WTC11 (cell line): ENCODE measurements around the gene C19orf85. TPM values are rescaled to one million over a fixed set of nuclear protein-coding genes. Genes with fewer than 3 reads are reported as not detected.

Experiments
- ATAC-seq: fragments of 200-7000 bp; cut with Tn5 transposase; 2 replicates; pipeline ENCODE4 v1.10.0; 2021; ENCODE audit warnings: mild to moderate bottlenecking, moderate library complexity
- CTCF ChIA-PET: fragments of 300-600 bp; sonication (Branson Sonifier 250); formaldehyde crosslinking; loops from one replicate; lab custom pipeline; 2021; ENCODE audit warnings: antibody characterized with exemption; lab: Charles Lee
- POLR2A ChIA-PET: fragments of 350-600 bp; sonication (Branson Sonifier 250); formaldehyde crosslinking; loops from one replicate; lab custom pipeline; 2021; ENCODE audit warnings: antibody characterized with exemption; lab: Charles Lee
- DNase-seq: peaks from one replicate; pipeline ENCODE4 v3.0.0; 2021; ENCODE audit warnings: low spot score
- H3K27ac Mint-ChIP-seq: 2 replicates; pipeline ENCODE4 v1.8.0; 2021; ENCODE audit warnings: mixed read lengths
- H3K27me3 Mint-ChIP-seq: 2 replicates; pipeline ENCODE4 v1.8.0; 2021; ENCODE audit warnings: low read depth, mild to moderate bottlenecking, moderate library complexity, mixed read lengths
- H3K36me3 Mint-ChIP-seq: 2 replicates; pipeline ENCODE4 v1.8.0; 2021; ENCODE audit warnings: mixed read lengths
- H3K4me1 Mint-ChIP-seq: 2 replicates; pipeline ENCODE4 v1.8.0; 2022; ENCODE audit warnings: mixed read lengths
- H3K4me3 Mint-ChIP-seq: 2 replicates; pipeline ENCODE4 v1.8.0; 2021; ENCODE audit warnings: mild to moderate bottlenecking, moderate library complexity, mixed read lengths
- H3K9me3 Mint-ChIP-seq: 2 replicates; pipeline ENCODE4 v1.8.0; 2021; ENCODE audit warnings: mixed read lengths
- AR ChIP-seq: fragments of 250-450 bp; sonication (Bioruptor Pico); IDR thresholded peaks from 2 replicates; pipeline ENCODE4 v1.9.0; 2021; ENCODE audit warnings: mild to moderate bottlenecking
- CTCF ChIP-seq: fragments of 200-600 bp; IDR thresholded peaks from 2 replicates; pipeline ENCODE4 v1.8.0; 2022; ENCODE audit warnings: antibody characterized with exemption
- E2F5 ChIP-seq: sonication (generic); formaldehyde crosslinking; IDR thresholded peaks from 2 replicates; pipeline ENCODE4 v1.8.1; 2022; ENCODE audit warnings: mild to moderate bottlenecking, moderate library complexity, missing genetic modification reagents
- FOXJ3 ChIP-seq: sonication (generic); formaldehyde crosslinking; IDR thresholded peaks from 2 replicates; pipeline ENCODE4 v1.9.0; 2021; ENCODE audit warnings: missing genetic modification reagents, mild to moderate bottlenecking, borderline replicate concordance
- GABPB1 ChIP-seq: sonication (generic); formaldehyde crosslinking; IDR thresholded peaks from 2 replicates; pipeline ENCODE4 v1.8.1; 2023; ENCODE audit warnings: mild to moderate bottlenecking, missing genetic modification reagents
- HMGXB4 ChIP-seq: sonication (generic); formaldehyde crosslinking; IDR thresholded peaks from 2 replicates; pipeline ENCODE4 v1.8.1; 2023; ENCODE audit warnings: mild to moderate bottlenecking, moderate library complexity, missing genetic modification reagents
- KAT7 ChIP-seq: sonication (generic); formaldehyde crosslinking; IDR thresholded peaks from 2 replicates; pipeline ENCODE4 v1.8.1; 2023; ENCODE audit warnings: missing genetic modification reagents, mild to moderate bottlenecking, borderline replicate concordance
- MYBL2 ChIP-seq: sonication (generic); formaldehyde crosslinking; IDR thresholded peaks from 2 replicates; pipeline ENCODE4 v1.8.1; 2023; ENCODE audit warnings: mild to moderate bottlenecking, moderate library complexity, missing genetic modification reagents
- NFYB ChIP-seq: sonication (generic); formaldehyde crosslinking; conservative IDR thresholded peaks from 2 replicates; pipeline ENCODE4 v1.8.0; 2022; ENCODE audit warnings: low read depth, missing genetic modification reagents
- OVOL2 ChIP-seq: fragments of 250-450 bp; sonication (Bioruptor Pico); IDR thresholded peaks from 2 replicates; pipeline ENCODE4 v1.9.0; 2021; ENCODE audit warnings: mild to moderate bottlenecking, borderline replicate concordance
- RELA ChIP-seq: sonication (generic); formaldehyde crosslinking; IDR thresholded peaks from 2 replicates; pipeline ENCODE4 v1.8.1; 2022; ENCODE audit warnings: missing genetic modification reagents, mild to moderate bottlenecking, borderline replicate concordance
- SMAD3 ChIP-seq: sonication (generic); formaldehyde crosslinking; IDR thresholded peaks from 2 replicates; pipeline ENCODE4 v1.8.0; 2022; ENCODE audit warnings: missing genetic modification reagents, mild to moderate bottlenecking, borderline replicate concordance
- SMAD4 ChIP-seq: sonication (generic); formaldehyde crosslinking; IDR thresholded peaks from 2 replicates; pipeline ENCODE4 v1.8.0; 2022; ENCODE audit warnings: mild to moderate bottlenecking, missing genetic modification reagents
- SP1 ChIP-seq: sonication (generic); formaldehyde crosslinking; conservative IDR thresholded peaks from 2 replicates; pipeline ENCODE4 v1.8.1; 2022; ENCODE audit warnings: missing genetic modification reagents
- ZNF425 ChIP-seq: fragments of 250-450 bp; sonication (Bioruptor Pico); conservative IDR thresholded peaks from 2 replicates; pipeline ENCODE4 v1.9.0; 2021; ENCODE audit warnings: mild to moderate bottlenecking
- ZNF512 ChIP-seq: sonication (generic); formaldehyde crosslinking; IDR thresholded peaks from 2 replicates; pipeline ENCODE4 v1.8.1; 2022; ENCODE audit warnings: missing genetic modification reagents, borderline replicate concordance
- total RNA-seq: library from RNA; stranded (reverse); gene quantifications from 3 replicates; pipeline ENCODE4 v1.2.3, GENCODE V29; 2021

Gene C19orf85
- total RNA-seq, 1 experiment from 2014 or later: 2.2 TPM

- DNase-seq (peak; percentile 83), ATAC-seq (0 out of 2 replicates have a peak, but pooled peaks have one; percentile 14)
- peaks cover 32% of the 10 kb centered on the region for H3K27me3 Mint-ChIP-seq
- ChIA-PET CTCF (interaction anchor here (0.6 to 2.1 kb wide), 4 partner anchors 18 to 314 kb away, joined by 3 to 13 read pairs (median 3); partner anchors contain the start of gene ZNF628), POLR2A (no interaction called here)
- H3K27ac Mint-ChIP-seq: 0 out of 2 replicates have a peak overlapping the region, but pooled peaks have one; percentile 63
- TF ChIP-seq CTCF (peak; percentile 58), NFYB (CRISPR knock-in tag) (no peak)
- no peaks in the 10 kb centered on the region for H3K9me3 Mint-ChIP-seq
- H3K36me3 Mint-ChIP-seq: peaks cover 12% of the 10 kb centered on the region
- H3K4me1 Mint-ChIP-seq: peaks cover 16% of the 10 kb centered on the region
- no peak overlapping the region for H3K4me3 Mint-ChIP-seq
These were observed 9.7 kb downstream of the C19orf85 start for GRCh38 chr19:55454787-55455243.

GRCh38 chr19:55453511-55454260, 10.9 kb downstream of the C19orf85 start:
- Mint-ChIP-seq H3K27me3 (peaks cover 32% of the 10 kb centered on the region), H3K27ac (peak overlapping the region; percentile 13; the same call in 1 of the 2 replicates), H3K4me3 (0 out of 2 replicates have a peak overlapping the region, but pooled peaks have one; percentile 24), H3K9me3 (no peaks in the 10 kb centered on the region), H3K4me1 (peaks cover 12% of the 10 kb centered on the region), H3K36me3 (peaks cover 12% of the 10 kb centered on the region)
- CTCF ChIA-PET: interaction anchor here (0.6 to 3.0 kb wide), 14 partner anchors 9 to 307 kb away, joined by 3 to 18 read pairs (median 4); partner anchors contain the start of genes CCDC106, ISOC2, ZNF628 and ZNF865
- ATAC-seq (no peak), DNase-seq (no peak)
- no peak for TF ChIP-seq FOXJ3 (CRISPR knock-in tag)
- no peak for TF ChIP-seq SMAD4
- no peak for TF ChIP-seq MYBL2 (CRISPR knock-in tag)
- TF ChIP-seq AR (CRISPR knock-in tag): no peak
- no peak for TF ChIP-seq OVOL2 (CRISPR knock-in tag)
- TF ChIP-seq RELA: 0 out of 2 replicates have a peak, but pooled peaks have one; percentile 28
- TF ChIP-seq GABPB1 (CRISPR knock-in tag): no peak
- TF ChIP-seq ZNF425: no peak
- no peak for TF ChIP-seq KAT7 (CRISPR knock-in tag)
- POLR2A ChIA-PET: interaction anchor here (1.3 to 1.6 kb wide), 2 partner anchors 9 to 23 kb away, joined by 4 to 6 read pairs; partner anchors contain the start of gene ZNF628

- no peak overlapping the region for H3K27ac Mint-ChIP-seq
These were observed 11.7 kb downstream of the C19orf85 start for GRCh38 chr19:55452749-55453346.

More at GRCh38 chr19:55452749-55453346, 11.7 kb downstream of the C19orf85 start:
- peak overlapping the region; percentile 74 for H3K4me3 Mint-ChIP-seq
- H3K4me1 Mint-ChIP-seq: peaks cover 8% of the 10 kb centered on the region
- H3K36me3 Mint-ChIP-seq: peaks cover 12% of the 10 kb centered on the region
- TF ChIP-seq ZNF512 (CRISPR knock-in tag): no peak
- peak; percentile 95 for TF ChIP-seq SP1 (CRISPR knock-in tag)
- TF ChIP-seq E2F5 (CRISPR knock-in tag): 0 out of 2 replicates have a peak, but pooled peaks have one; percentile 33
- TF ChIP-seq HMGXB4: peak; percentile 43; the same call in 1 of the 2 replicates
- no peak for TF ChIP-seq SMAD3 (CRISPR knock-in tag)
- TF ChIP-seq NFYB (CRISPR knock-in tag): peak; percentile 76
- POLR2A ChIA-PET: interaction anchor here (1.3 to 1.6 kb wide), 2 partner anchors 8 to 24 kb away, joined by 4 to 6 read pairs; partner anchors contain the start of gene ZNF628
- ATAC-seq (peak; percentile 84), DNase-seq (peak; percentile 95)
- no peaks in the 10 kb centered on the region for H3K9me3 Mint-ChIP-seq
- H3K27me3 Mint-ChIP-seq: peaks cover 32% of the 10 kb centered on the region
- CTCF ChIA-PET: interaction anchor here (0.6 to 3.0 kb wide), 15 partner anchors 8 to 306 kb away, joined by 3 to 18 read pairs (median 4); partner anchors contain the start of genes CCDC106, ISOC2, ZNF628 and ZNF865
